Liver (tissue), 9 donors: ENCODE results near the gene ATP10D. TPM values are rescaled to one million over a fixed set of nuclear protein-coding genes. Genes with fewer than 3 reads are reported as not detected.
"Not testable (repeated sequence)": the region's sequence is repeated elsewhere in the genome, so short reads cannot be mapped to it uniquely, and the experiment has no call there.

Experiments used
- DNase-seq: peaks from one replicate; pipeline ENCODE4 v3.0.0-alpha.2; 2017; ENCODE audit warnings: low spot score
- H3K27ac ChIP-seq, 2 donors: one replicate each; pipeline ENCODE4 v1.7.0; 2013; ENCODE audit warnings: inconsistent platforms in 2 of 2, low read length in 2 of 2, control low read depth in 1 of 2, low read depth in 1 of 2, mild to moderate bottlenecking in 1 of 2
- H3K27me3 ChIP-seq, 4 donors: one replicate each; pipeline versions ENCODE4 v1.6.1 to v1.7.0; 2013; ENCODE audit warnings: low read length in 3 of 4, inconsistent platforms in 1 of 4, mild to moderate bottlenecking in 1 of 4, moderate library complexity in 1 of 4; ENCODE audit not compliant: control insufficient read depth in 4 of 4, insufficient read depth in 4 of 4
- H3K36me3 ChIP-seq, 4 donors: one replicate each; pipeline versions ENCODE4 v1.6.1 to v1.7.0; 2013; ENCODE audit warnings: low read length in 3 of 4, mild to moderate bottlenecking in 3 of 4, low read depth in 1 of 4, moderate library complexity in 1 of 4; ENCODE audit not compliant: control insufficient read depth in 4 of 4, insufficient read depth in 3 of 4
- H3K4me1 ChIP-seq, 4 donors: one replicate each; pipeline versions ENCODE4 v1.6.1 to v1.7.0; 2013; ENCODE audit warnings: low read length in 3 of 4, mild to moderate bottlenecking in 3 of 4, moderate library complexity in 1 of 4; ENCODE audit not compliant: control insufficient read depth in 4 of 4, insufficient read depth in 4 of 4
- H3K4me3 ChIP-seq, 3 donors: one replicate each; pipeline versions ENCODE4 v1.6.1 to v1.7.0; 2013; ENCODE audit warnings: low read length in 3 of 3, control low read depth in 1 of 3, low read depth in 1 of 3, mild to moderate bottlenecking in 1 of 3
- H3K9ac ChIP-seq, 2 donors: one replicate each; pipeline ENCODE4 v1.7.0; 2013; ENCODE audit warnings: low read length in 2 of 2, mild to moderate bottlenecking in 2 of 2, moderate library complexity in 2 of 2, control low read depth in 1 of 2, low read depth in 1 of 2
- H3K9me3 ChIP-seq, 4 donors: one replicate each; pipeline versions ENCODE4 v1.6.1 to v1.7.0; 2013; ENCODE audit warnings: low read length in 3 of 4; ENCODE audit not compliant: control insufficient read depth in 4 of 4
- ATF3 ChIP-seq: IDR thresholded peaks from 2 replicates; pipeline ENCODE4 v1.6.1; 2016; ENCODE audit warnings: antibody characterized with exemption
- CTCF ChIP-seq: fragments of 150-350 bp; IDR thresholded peaks from 2 replicates; pipeline ENCODE4 v1.5.1; 2017; ENCODE audit warnings: improper control_type of control experiment, low read depth, low read length; ENCODE audit not compliant: missing input control
- EGR1 ChIP-seq, 2 donors: IDR thresholded peaks; 2 replicates each; pipeline ENCODE4 v1.6.1; 2016 to 2018; ENCODE audit warnings: antibody characterized with exemption in 2 of 2, low read depth in 2 of 2
- FOXA1 ChIP-seq: IDR thresholded peaks from 2 replicates; pipeline ENCODE4 v1.6.1; 2016; ENCODE audit warnings: antibody characterized with exemption
- FOXA2 ChIP-seq: IDR thresholded peaks from 2 replicates; pipeline ENCODE4 v1.6.1; 2016; ENCODE audit warnings: antibody characterized with exemption
- GABPA ChIP-seq, 2 donors: IDR thresholded peaks in 1 of 2; conservative IDR thresholded peaks in 1 of 2; 2 replicates each; pipeline ENCODE4 v1.6.1; 2016; ENCODE audit warnings: antibody characterized with exemption in 2 of 2, mild to moderate bottlenecking in 1 of 2, moderate library complexity in 1 of 2
- HNF4A ChIP-seq, 2 donors: conservative IDR thresholded peaks; 2 replicates each; pipeline ENCODE4 v1.6.1; 2016; ENCODE audit warnings: antibody characterized with exemption in 2 of 2, mild to moderate bottlenecking in 2 of 2
- HNF4G ChIP-seq: IDR thresholded peaks from 2 replicates; pipeline ENCODE4 v1.6.1; 2016; ENCODE audit warnings: antibody characterized with exemption
- JUND ChIP-seq, 2 donors: IDR thresholded peaks; 2 replicates each; pipeline ENCODE4 v1.6.1; 2016; ENCODE audit warnings: antibody characterized with exemption in 2 of 2
- MAX ChIP-seq: IDR thresholded peaks from 2 replicates; pipeline ENCODE4 v1.6.1; 2016; ENCODE audit warnings: antibody characterized with exemption
- NR2F2 ChIP-seq: IDR thresholded peaks from 2 replicates; pipeline ENCODE4 v1.6.1; 2016; ENCODE audit warnings: antibody characterized with exemption
- RAD21 ChIP-seq, 2 donors: IDR thresholded peaks; 2 replicates each; pipeline ENCODE4 v1.6.1; 2016; ENCODE audit warnings: antibody characterized with exemption in 2 of 2, mild to moderate bottlenecking in 2 of 2
- REST ChIP-seq: IDR thresholded peaks from 2 replicates; pipeline ENCODE4 v1.6.1; 2016; ENCODE audit warnings: antibody characterized with exemption, mild to moderate bottlenecking
- RXRA ChIP-seq, 2 donors: IDR thresholded peaks; 2 replicates each; pipeline ENCODE4 v1.6.1; 2017 to 2018; ENCODE audit warnings: antibody characterized with exemption in 2 of 2, mild to moderate bottlenecking in 1 of 2
- SP1 ChIP-seq: IDR thresholded peaks from 2 replicates; pipeline ENCODE4 v1.6.1; 2018; ENCODE audit warnings: antibody characterized with exemption, mild to moderate bottlenecking
- TAF1 ChIP-seq: conservative IDR thresholded peaks from 2 replicates; pipeline ENCODE4 v1.6.1; 2016; ENCODE audit warnings: antibody characterized with exemption, mild to moderate bottlenecking
- YY1 ChIP-seq: IDR thresholded peaks from 2 replicates; pipeline ENCODE4 v1.6.1; 2016; ENCODE audit warnings: antibody characterized with exemption, mild to moderate bottlenecking
- ZBTB33 ChIP-seq: IDR thresholded peaks from 2 replicates; pipeline ENCODE4 v1.6.1; 2016; ENCODE audit warnings: antibody characterized with exemption
- WGBS: extraction: QIAGEN DNeasy Blood & Tissue Kit; methylation state at CpG from one replicate; pipeline ENCODE4 v1.1.7; 2013; 5-methylcytosine and 5-hydroxymethylcytosine counted together
- polyA plus RNA-seq, 2 donors: library from polyadenylated mRNA; stranded (reverse) in 1 of 2; unstranded in 1 of 2; fragments of 200-250 nt in 1 of 2; fragments of >200 nt in 1 of 2; fragmentation: Nextera tagmentation in 1 of 2; extraction: Ambion mirVana in 1 of 2; gene quantifications; one replicate each; pipeline versions ENCODE4 v1.2.1 to v1.2.3, GENCODE V29; 2013 to 2015
- total RNA-seq, 2 donors: library from RNA; depleted of rRNA; stranded (reverse); fragments of >200 nt; gene quantifications; one replicate each; pipeline ENCODE4 v1.2.3, GENCODE V29; 2014
- donor health status: healthy.
- donor health status: healthy.
- donor health status: healthy.
- donor health status: healthy.
- donor health status: healthy.

The ATP10D gene
- total and polyA plus RNA-seq, 4 donors = 4.3 to 13.6 (median 7.4) TPM

GRCh38 chr4:47538825-47539154, 53.7 kb downstream of the ATP10D start:
- Histone ChIP-seq H3K9me3 (no peaks in the 10 kb centered on the region), H3K27me3 (no peaks in the 10 kb centered on the region), H3K36me3 (peaks cover 0 to 9% (median 3%) of the 10 kb centered on the region in 4 donors), H3K4me1 (no peaks in the 10 kb centered on the region), H3K27ac (no peak overlapping the region), H3K4me3 (no peak overlapping the region), H3K9ac (no peak overlapping the region)
- 84% methylated on average over 2 of the region's 2 CpGs for WGBS
- DNase-seq = no peak
- TF ChIP-seq TAF1 (no peak), SP1 (no peak), CTCF (no peak), FOXA1 (no peak), ZBTB33 (no peak), NR2F2 (no peak), FOXA2 (no peak), GABPA (IDR thresholded peaks at IDR 0.05 in 1 of 2, conservative IDR thresholded peaks at IDR 0.05 in 1 of 2) (no peak), REST (no peak), JUND (IDR thresholded peaks at IDR 0.05) (no peak), HNF4G (no peak), EGR1 (IDR thresholded peaks at IDR 0.05; ENCODE audit: low read depth in 2 of 2) (no peak), RXRA (IDR thresholded peaks at IDR 0.05) (no peak), RAD21 (IDR thresholded peaks at IDR 0.05) (no peak), MAX (no peak), YY1 (no peak), HNF4A (conservative IDR thresholded peaks at IDR 0.05) (no peak), ATF3 (no peak)

- H3K4me3 ChIP-seq, H3K4me1 ChIP-seq, H3K27me3 ChIP-seq, H3K27ac ChIP-seq, H3K9ac ChIP-seq, DNase-seq, H3K9me3 ChIP-seq: not testable (repeated sequence)
- peaks cover 0 to 14% (median 6%) of the 10 kb centered on the region in 4 donors for H3K36me3 ChIP-seq
- 83% methylated on average over 4 of the region's 5 CpGs for WGBS
These were observed 57.6 kb downstream of the ATP10D start for GRCh38 chr4:47542640-47543039.
